Memory B cell (primary cell): ENCODE results near the gene FAM168B.
A peak's percentile ranks its signal among the peaks of the same experiment; 100 is the strongest.

Source experiments
- ATAC-seq: fragments of 150-1000 bp; cut with Tn5 transposase; 2 replicates; pipeline ENCODE4 v1.10.0; 2021; ENCODE audit warnings: low read depth, mild to moderate bottlenecking, moderate library complexity
- DNase-seq, 2 donors: peaks; one replicate each; pipeline ENCODE4 v3.0.0; 2022; ENCODE audit warnings: low spot score in 2 of 2
- H3K27ac Mint-ChIP-seq: one replicate; pipeline ENCODE4 v1.8.0; 2022; ENCODE audit warnings: mild to moderate bottlenecking, moderate library complexity, mixed read lengths
- H3K27me3 Mint-ChIP-seq: one replicate; pipeline ENCODE4 v1.8.0; 2022; ENCODE audit warnings: mixed read lengths
- H3K36me3 Mint-ChIP-seq: one replicate; pipeline ENCODE4 v1.8.0; 2022; ENCODE audit warnings: mild to moderate bottlenecking, mixed read lengths
- H3K4me1 Mint-ChIP-seq: one replicate; pipeline ENCODE4 v1.8.0; 2022; ENCODE audit warnings: mixed read lengths
- H3K4me3 Mint-ChIP-seq: one replicate; pipeline ENCODE4 v1.8.0; 2022; ENCODE audit warnings: mild to moderate bottlenecking, moderate library complexity, mixed read lengths
- H3K9me3 Mint-ChIP-seq: one replicate; pipeline ENCODE4 v1.8.0; 2022; ENCODE audit warnings: mixed read lengths

FAM168B gene

DNA sequence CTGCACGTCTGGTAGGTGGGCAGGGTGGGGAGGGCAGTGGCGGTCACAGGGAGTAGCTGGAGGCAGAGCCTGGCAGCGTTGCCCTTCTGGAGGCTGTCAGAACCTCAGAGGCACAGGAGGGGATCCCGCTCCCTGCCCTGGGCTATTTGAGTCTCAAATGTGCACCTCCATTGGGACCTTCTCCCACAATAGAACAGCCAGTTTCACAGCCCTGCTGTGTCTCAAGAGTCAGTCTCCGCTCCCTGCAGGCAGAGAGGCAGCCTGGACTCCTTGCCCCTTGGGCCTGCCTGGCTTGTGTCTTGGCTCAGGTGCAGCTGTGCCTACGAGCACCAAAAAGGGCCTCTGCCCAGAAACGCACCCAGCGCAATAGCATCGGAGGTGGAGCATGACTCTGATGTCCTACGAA, 57.4 kb downstream of the FAM168B start:
- Mint-ChIP-seq H3K27ac (no peak overlapping the region), H3K4me1 (no peaks in the 10 kb centered on the region), H3K4me3 (no peak overlapping the region), H3K9me3 (no peaks in the 10 kb centered on the region), H3K36me3 (no peaks in the 10 kb centered on the region), H3K27me3 (peaks cover 10% of the 10 kb centered on the region)
- ATAC-seq (no peak), DNase-seq (no peak)

DNA sequence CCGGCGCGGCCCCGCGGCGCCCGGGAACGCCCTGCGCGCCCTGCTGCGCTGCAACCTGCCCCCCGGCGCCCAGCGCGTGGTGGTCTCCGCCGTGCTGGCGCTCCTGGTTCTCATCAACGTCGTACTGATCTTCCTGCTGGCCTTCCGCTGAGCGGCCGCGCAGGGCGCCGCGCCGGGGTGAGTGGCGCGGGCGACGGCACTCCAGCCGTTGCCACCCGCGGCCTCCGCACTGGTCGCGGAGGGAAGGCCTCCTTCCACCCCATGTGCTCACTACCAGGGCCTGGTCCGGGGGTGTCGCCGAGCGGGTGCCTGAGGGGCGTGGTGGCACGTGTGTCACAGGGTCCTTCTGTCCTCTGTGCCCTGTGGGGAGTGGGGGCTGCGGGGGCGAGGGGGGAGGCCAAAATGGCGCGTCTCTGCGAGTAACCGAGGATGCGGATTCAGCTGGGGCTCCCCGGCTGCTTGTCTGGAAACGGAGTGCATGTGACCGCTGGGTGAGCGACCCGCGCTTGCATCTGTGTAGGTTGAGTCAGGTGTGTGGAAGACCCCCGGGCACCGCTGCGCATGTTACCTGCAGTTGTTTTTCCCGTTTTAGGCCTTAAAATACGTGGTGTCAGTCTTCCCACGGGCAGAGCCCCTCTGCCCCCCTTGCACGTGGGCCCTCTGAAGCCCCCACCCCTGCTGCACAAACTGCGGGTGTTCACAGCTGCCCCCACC, 58.0 kb downstream of the FAM168B start:
- no peak for DNase-seq
- no peak for ATAC-seq
- Mint-ChIP-seq H3K4me1 (no peaks in the 10 kb centered on the region), H3K9me3 (no peaks in the 10 kb centered on the region), H3K36me3 (no peaks in the 10 kb centered on the region), H3K27ac (no peak overlapping the region), H3K4me3 (no peak overlapping the region), H3K27me3 (peaks cover 10% of the 10 kb centered on the region)

DNA sequence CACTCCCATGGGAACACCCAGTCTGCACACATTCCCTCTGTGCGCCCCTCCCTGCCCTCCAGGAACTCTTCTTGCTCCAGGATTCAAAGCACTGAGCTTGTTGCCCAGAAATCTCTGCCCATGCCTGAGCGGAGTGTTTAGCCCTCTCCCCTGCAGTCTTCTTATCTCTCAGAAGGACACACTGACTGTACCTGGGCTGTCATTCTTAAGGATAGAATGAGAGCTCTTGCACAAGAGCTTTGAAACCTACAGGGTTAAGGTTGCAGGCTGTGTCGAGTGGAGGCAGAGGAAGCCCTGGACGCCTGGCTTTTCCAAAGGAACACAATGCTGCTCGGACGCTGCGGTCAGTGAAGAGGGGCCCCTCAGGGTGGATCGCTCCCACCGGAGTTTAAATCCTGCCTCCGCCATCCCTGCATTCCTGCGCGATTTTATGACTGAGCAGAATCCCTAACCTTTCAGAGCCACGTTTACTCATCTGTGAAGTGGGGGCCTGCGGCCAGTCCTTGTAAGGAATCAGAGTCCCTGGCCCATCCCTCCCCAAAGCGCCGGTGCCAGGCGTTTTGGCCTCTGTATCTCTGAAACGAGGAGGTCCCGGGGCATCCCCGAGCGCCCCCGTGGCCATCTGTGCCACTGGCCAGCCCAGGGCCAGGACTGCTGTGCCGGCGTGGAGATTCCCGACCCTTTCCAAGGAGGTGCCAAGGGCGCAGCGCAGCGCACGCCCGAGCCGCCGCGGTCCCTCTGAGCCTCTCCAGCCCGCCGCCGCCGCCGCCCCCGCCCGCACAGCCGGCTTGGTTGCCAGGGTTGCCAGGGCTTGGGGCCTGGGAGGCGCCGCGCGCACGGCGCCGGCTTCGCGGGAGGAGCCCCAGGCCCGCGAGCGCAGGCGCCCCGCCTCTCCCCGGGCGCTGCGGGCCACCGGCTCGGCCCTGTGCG, 58.9 kb downstream of the FAM168B start:
- no peaks in the 10 kb centered on the region for H3K9me3 Mint-ChIP-seq
- no peak overlapping the region for H3K4me3 Mint-ChIP-seq

DNA sequence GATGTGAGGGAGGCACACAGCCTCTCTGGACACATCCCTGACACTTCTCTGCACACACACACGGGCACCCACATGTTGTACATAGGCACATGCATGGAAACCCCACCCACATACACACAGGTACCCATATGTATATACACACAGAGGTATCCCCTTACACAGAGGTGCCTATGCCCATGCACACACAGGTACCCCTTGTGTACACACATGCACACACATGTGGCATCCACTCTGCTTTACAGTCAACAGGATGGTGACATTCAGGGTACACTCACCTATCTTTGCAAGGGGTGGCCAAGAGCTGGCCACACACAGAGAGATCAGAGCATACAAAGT, 59.5 kb downstream of the FAM168B start:
- Mint-ChIP-seq H3K9me3 (no peaks in the 10 kb centered on the region), H3K27ac (no peak overlapping the region), H3K27me3 (peaks cover 10% of the 10 kb centered on the region), H3K36me3 (no peaks in the 10 kb centered on the region), H3K4me1 (no peaks in the 10 kb centered on the region), H3K4me3 (no peak overlapping the region)
- ATAC-seq, result no peak
- DNase-seq, result no peak

More for the DNA sequence above, 58.9 kb downstream of the FAM168B start:
- ATAC-seq (no peak), DNase-seq (no peak)
- peaks cover 10% of the 10 kb centered on the region for H3K27me3 Mint-ChIP-seq
- H3K4me1 Mint-ChIP-seq, result no peaks in the 10 kb centered on the region
- no peak overlapping the region for H3K27ac Mint-ChIP-seq
- no peaks in the 10 kb centered on the region for H3K36me3 Mint-ChIP-seq

DNA sequence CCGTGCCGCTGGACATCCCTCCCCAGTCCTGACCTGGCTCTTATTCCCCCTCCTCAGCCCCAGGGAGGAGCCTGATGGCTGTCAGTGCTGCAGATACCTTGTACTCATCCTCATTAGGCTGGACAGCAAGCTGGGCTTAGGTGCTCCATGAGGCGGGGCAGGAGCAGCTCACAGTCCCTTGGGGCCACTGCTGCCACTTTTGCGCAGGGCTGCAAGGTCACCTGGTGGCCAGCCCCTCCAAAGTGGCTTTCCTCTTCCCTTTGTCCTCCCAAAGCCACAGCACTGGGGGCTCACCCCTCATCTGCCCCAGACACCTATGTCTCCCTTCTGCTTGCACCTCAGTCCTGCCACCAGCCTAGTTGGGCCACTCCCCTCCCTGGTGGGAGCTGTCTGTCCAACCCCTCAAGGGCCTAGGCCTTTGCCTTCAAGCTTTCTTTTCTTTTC, 60.8 kb downstream of the FAM168B start:
- Mint-ChIP-seq H3K36me3 (no peaks in the 10 kb centered on the region), H3K4me1 (no peaks in the 10 kb centered on the region), H3K4me3 (no peak overlapping the region), H3K9me3 (peaks cover 1% of the 10 kb centered on the region), H3K27ac (no peak overlapping the region), H3K27me3 (peaks cover 10% of the 10 kb centered on the region)
- ATAC-seq, result no peak
- peak in 1 of 2 donors; percentile 6 for DNase-seq

DNA sequence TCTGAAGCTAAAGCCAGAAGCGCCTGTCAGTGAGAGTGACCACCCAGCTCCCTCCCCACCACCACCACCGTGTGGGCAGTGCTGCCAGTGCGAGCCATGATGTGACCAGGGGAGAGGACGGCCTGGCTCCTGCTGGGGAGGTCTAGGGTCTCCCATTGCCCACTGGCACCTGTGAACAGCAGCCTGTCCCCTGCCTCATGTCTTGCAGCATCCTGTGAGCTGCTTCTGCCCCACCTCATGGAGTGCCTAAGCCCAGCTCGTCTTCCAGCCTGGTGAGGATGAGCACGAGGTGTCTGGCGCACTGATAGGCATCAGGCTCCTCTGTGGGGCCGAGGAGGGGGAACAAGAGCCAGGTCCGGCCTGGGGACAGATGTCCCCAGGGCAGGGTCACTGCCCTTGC, 61.4 kb downstream of the FAM168B start:
- Mint-ChIP-seq H3K4me1 (no peaks in the 10 kb centered on the region), H3K27ac (no peak overlapping the region), H3K9me3 (peaks cover 1% of the 10 kb centered on the region), H3K4me3 (no peak overlapping the region), H3K36me3 (no peaks in the 10 kb centered on the region), H3K27me3 (peaks cover 9% of the 10 kb centered on the region)
- ATAC-seq (no peak), DNase-seq (peak in 1 of 2 donors; percentile 6)

DNA sequence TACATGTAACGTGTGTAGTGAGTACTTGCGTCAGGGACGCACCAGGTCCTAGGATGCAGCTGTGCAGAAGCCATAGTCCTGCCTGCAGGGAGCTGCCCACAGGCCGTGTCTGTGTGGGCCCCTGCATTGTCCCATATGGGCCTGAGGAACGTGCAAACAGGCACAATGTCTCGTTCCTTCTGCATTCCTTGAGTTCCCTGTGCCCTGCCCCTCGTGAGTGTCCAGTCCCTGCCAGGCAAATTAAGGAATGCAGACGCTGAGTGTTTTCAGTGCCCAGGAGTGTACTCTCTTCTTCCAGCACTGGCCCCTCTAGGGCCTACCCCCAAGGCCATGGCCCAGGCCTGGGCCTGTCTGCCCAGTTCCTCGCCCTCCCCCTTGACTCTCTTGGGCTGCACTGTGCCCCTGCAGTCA, 61.8 kb downstream of the FAM168B start:
- ATAC-seq (no peak), DNase-seq (peak in 1 of 2 donors; percentile 5)
- Mint-ChIP-seq H3K9me3 (peaks cover 1% of the 10 kb centered on the region), H3K4me1 (no peaks in the 10 kb centered on the region), H3K27me3 (peaks cover 9% of the 10 kb centered on the region), H3K4me3 (no peak overlapping the region), H3K36me3 (no peaks in the 10 kb centered on the region), H3K27ac (no peak overlapping the region)

DNA sequence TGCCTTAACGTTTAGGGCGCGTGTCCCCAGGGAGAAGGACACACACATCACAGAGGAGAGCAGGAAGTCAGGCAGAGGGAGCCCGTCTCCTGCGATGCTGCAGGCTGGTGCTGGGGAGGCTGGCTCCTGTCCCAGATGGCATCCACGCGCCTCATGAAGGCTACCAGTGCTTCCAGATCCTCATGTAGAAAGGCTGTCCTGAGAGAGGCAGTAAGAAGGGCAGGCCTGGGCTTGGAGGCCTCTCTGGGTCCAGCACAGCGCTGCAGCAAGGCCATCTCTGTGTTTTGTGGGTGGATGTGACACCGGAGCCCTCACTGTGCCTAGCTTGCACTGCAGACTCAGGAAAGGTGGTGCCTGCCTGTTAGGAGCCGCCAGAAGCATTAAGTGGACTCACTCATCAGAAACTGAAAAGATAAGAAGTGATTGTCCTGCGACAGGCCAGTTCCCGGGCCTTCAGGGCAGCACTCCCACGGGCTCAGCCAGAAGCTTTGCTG, 62.7 kb downstream of the FAM168B start:
- H3K36me3 Mint-ChIP-seq, result no peaks in the 10 kb centered on the region
- peaks cover 10% of the 10 kb centered on the region for H3K27me3 Mint-ChIP-seq
- H3K4me1 Mint-ChIP-seq, result no peaks in the 10 kb centered on the region
- peaks cover 1% of the 10 kb centered on the region for H3K9me3 Mint-ChIP-seq
- no peak overlapping the region for H3K27ac Mint-ChIP-seq
- H3K4me3 Mint-ChIP-seq, result no peak overlapping the region
- ATAC-seq (no peak), DNase-seq (peak in 1 of 2 donors; percentile 2)

DNA sequence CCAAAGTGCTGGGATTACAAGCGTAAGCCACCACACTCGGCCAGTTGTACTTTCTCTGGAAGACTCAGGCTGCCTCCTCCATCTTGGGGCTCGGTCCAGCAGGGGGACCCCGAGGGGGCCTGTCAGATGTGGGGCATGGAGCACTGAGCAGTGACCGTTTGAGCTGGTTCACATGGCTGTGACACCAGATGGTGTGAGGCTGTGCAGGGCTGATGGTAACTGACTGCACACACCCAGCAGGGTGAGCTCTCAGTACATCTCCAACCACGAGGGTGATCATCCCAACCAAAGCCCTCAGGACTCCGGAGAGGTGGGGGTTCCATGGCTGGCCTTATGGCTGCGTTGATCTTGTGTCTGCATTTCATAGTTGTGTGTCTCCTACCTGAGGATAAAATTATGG, 63.4 kb downstream of the FAM168B start:
- no peaks in the 10 kb centered on the region for H3K4me1 Mint-ChIP-seq
- H3K9me3 Mint-ChIP-seq, result peaks cover 1% of the 10 kb centered on the region
- no peak overlapping the region for H3K4me3 Mint-ChIP-seq
- ATAC-seq (no peak), DNase-seq (peak in 1 of 2 donors; percentile 0)
- H3K27me3 Mint-ChIP-seq, result peaks cover 10% of the 10 kb centered on the region
- no peaks in the 10 kb centered on the region for H3K36me3 Mint-ChIP-seq
- H3K27ac Mint-ChIP-seq, result no peak overlapping the region

DNA sequence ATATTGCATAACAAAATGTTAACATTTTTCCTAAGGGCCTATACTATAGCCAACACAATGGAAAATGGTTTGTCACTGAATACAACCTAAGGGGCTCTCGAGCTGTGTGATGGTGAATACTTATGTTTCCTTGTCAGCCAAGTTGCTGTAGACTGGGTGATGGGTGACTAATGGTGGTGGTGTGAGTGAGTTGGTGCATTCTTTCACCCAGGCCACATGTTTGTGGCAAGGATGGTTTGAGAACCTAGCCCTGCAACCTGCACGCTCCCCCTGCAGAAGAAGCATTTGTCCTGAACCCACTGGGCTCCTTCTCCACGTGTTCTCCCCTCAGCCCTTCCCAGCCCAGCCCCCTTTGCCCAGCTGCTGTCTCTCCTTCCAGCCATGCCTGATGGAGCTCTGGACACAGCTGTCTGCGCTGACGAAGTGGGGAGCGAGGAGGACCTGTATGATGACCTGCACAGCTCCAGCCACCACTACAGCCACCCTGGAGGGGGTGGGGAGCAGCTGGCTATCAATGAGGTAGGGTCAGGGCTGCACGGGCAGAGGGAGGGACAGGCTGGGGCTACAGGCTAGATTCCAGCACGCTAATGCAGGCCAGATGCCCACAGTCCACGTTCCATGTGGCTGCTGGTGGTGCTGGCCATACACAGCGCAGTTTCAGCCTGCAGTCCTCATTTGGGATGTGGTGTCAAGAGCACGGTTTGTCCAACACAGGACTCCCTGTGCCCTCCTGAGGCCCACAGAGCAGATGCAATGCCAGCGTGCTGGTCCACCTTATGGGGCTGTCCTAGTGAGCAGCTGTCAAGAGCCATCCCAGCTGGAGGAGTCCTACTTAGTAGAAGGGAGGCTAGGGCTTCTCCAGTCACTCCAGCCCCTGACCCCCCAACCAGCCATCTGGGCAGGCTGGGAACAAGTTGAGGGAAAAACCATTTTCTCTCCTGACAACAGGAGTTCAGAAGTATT, 65.4 kb downstream of the FAM168B start:
- DNase-seq (peak in 1 of 2 donors; percentile 8), ATAC-seq (no peak)
- Mint-ChIP-seq H3K4me3 (no peak overlapping the region), H3K27ac (no peak overlapping the region), H3K36me3 (no peaks in the 10 kb centered on the region), H3K9me3 (peaks cover 1% of the 10 kb centered on the region), H3K27me3 (peaks cover 8% of the 10 kb centered on the region), H3K4me1 (no peaks in the 10 kb centered on the region)

DNA sequence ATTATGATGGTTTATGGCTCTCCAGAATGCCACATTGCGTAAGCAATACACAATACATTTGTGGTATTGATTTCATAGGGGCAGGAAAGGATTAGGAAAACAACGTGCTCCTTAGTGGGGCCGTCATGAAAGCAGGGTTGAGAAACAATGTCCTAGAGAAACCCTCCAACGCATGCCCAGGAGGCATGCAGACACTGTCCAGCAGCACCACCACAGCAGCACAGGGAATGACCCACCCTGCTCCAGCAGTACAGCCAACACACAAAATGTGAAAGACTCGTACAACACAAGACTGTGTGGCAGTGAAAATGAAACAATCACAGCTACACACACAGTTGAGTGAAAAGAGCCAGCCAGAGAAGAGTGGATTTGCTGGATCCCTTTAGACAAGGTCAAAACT, 66.3 kb downstream of the FAM168B start:
- DNase-seq (no peak), ATAC-seq (no peak)
- Mint-ChIP-seq H3K9me3 (peaks cover 1% of the 10 kb centered on the region), H3K27me3 (peaks cover 6% of the 10 kb centered on the region), H3K4me1 (no peaks in the 10 kb centered on the region), H3K4me3 (no peak overlapping the region), H3K36me3 (no peaks in the 10 kb centered on the region), H3K27ac (no peak overlapping the region)

DNA sequence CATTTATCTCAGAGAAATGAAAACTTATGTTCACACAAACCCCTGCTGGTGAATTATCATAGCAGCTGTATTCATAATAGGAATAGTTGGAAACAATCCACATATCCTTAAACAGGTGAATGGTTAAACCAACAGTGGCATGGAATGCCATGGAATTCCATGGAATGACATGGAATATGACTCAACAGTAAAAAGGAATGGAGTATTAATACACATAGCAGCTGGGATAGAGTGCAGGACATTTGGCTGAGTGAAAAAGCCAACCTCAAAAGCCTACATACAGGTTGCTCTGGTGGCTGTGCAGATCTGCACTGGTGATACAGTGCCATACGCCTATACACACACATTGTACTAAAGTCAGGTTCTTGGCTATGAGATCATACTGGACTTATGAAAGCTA, 69.5 kb downstream of the FAM168B start:
- H3K27me3 Mint-ChIP-seq, result peaks cover 8% of the 10 kb centered on the region
- no peaks in the 10 kb centered on the region for H3K36me3 Mint-ChIP-seq

DNA sequence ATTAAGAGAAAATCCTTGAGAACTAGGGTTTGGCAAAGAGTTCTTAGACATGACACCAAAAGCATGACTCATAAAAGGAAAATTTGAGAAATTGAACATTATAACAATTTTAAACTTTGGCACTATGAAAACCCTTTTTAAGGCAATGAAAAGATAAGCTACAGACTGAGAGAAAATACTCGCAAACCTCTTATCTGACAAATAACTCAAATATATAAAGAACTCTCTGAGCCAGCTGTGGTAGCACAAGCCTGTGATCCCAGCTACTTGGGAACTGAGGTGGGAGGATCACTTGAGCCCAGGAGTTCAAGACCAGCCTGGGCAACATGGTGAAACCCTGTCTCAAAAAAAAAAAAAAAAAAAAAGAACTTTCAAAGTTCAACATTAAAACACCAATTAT, 70.5 kb downstream of the FAM168B start:
- peaks cover 5% of the 10 kb centered on the region for H3K27me3 Mint-ChIP-seq
- ATAC-seq (no peak), DNase-seq (no peak)
- no peaks in the 10 kb centered on the region for H3K4me1 Mint-ChIP-seq
- H3K9me3 Mint-ChIP-seq, result peaks cover 3% of the 10 kb centered on the region
- H3K36me3 Mint-ChIP-seq, result no peaks in the 10 kb centered on the region
- no peak overlapping the region for H3K27ac Mint-ChIP-seq
- no peak overlapping the region for H3K4me3 Mint-ChIP-seq

More for the DNA sequence above, 69.5 kb downstream of the FAM168B start:
- Mint-ChIP-seq H3K27ac (no peak overlapping the region), H3K4me1 (no peaks in the 10 kb centered on the region), H3K4me3 (no peak overlapping the region), H3K9me3 (peaks cover 3% of the 10 kb centered on the region)
- DNase-seq (no peak), ATAC-seq (no peak)
